ENCODE results near the gene TBC1D30.

The TBC1D30 gene

GRCh38 chr12:64875186-64875585, 50.7 kb downstream of the TBC1D30 start:
- no peak for DNase-seq

DNA sequence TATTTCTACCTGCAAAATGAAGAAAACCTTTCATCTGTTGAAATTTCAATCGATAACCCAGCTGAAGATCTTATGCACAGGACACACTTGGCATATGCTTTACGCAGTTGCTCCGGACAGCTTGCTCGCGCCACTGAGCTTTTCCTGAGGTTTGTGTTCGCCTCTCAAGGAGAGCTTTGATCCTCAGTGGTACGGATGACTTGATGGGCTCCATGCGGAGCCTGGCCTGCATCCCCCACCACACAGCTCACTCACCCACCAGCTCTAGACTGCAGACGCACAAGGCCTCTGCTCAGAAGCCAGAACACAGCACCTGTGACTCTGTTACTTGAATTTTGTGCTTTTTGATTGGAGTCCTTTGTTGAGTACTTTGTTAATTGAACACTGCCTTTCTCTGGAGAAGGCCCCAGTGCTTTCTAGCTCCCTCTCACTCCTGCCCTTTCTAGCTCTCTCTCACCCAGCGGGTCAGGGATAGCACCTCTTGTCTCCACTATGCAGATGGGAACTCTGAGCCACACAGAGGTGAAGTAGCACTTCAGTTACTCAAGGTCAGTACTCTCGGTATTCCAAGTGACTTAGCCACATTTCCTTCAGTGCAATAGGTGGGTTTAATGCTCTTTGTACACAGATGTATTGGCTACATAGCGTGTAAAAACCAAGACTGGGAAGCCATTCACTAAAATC, 52.1 kb downstream of the TBC1D30 start:
- DNase-seq = no peak

GRCh38 chr12:64877363-64878004, 53.0 kb downstream of the TBC1D30 start:
- no peak for DNase-seq

DNA sequence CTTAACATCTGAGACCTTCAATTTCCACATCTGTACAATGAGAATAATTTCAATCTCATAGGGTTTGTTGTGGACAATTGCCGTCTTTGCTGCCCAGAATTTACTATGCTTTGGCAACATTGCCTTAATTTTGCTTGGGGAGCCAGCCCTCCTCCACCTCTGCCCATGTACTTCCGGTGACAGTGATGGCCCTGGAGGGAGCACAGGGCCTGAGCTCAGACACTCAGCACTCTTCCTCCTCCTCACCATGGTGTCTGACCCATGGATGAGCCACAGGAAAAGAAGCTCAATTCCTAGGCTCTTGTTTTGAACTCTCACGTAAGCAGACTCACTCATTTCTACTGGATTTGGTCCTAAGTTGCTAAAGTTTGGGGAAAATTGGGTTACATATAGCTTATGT, 58.2 kb downstream of the TBC1D30 start:
- DNase-seq = no peak

GRCh38 chr12:64883264-64884163, 59.1 kb downstream of the TBC1D30 start:
- no peak for DNase-seq

DNA sequence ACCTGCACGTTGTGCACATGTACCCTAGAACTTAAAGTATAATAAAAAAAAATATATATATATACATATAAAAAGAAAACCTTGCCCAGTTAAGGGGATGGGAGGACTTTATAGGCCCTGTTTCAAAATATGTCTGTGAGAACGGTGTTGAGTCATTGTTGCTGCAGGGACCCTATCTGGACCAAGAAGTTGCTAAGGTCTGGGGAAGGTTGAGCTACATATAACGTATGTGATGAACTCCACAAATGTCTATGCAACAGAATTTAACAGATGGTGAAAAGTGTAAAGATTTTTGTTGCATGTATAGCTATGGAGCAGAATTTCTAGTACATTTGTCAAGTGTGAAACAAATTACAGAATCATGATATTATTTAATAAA, 59.7 kb downstream of the TBC1D30 start:
- no peak for DNase-seq

DNA sequence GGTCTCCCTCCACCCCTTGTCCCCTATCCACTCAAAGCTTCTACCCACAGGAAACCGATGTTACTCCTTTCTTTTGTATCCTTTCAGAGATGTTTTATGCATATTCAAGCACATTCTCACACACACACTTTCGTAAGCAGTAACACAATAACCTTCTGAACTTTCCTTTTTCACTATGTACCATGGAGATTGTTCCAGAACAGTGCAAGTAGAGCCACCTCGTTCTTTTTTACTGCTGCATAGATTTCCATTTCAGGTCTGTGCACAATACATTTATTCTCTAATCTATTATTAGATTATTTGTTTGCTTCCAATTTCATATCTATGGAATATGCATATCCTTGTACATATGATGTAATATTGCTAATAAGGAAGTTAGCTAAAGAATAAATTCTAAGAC, 60.3 kb downstream of the TBC1D30 start:
- DNase-seq = no peak

GRCh38 chr12:64889434-64890216, 65.2 kb downstream of the TBC1D30 start:
- no peak for DNase-seq

DNA sequence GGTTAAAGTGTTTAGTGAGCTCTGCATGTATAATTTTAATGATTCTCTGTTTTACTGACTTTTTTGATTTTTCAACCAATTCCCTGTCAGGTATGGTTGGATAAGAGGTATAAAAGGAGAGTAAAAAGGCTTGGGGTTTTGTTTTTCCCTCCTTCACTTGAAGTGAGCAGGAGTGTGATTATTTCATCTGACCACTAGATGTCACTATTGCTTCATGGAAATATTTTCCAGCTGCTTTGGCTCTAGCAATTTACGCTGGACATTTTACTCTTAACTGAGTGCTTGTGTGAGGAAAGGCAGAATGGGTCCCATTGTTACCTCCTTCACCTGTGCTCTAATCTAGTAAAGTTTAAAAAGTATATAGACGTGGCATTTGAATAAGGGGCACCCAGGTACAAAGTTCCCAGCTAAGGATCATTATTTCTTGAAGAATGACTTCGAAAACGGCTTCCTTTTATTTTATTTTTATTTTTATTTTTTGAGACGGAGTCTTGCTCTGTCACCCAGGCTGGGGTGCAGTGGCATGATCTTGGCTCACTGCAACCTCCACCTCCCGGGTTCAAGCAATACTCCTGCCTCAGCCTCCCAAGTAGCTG, 66.5 kb downstream of the TBC1D30 start:
- DNase-seq = no peak

- DNase-seq = no peak
Observed at GRCh38 chr12:64891629-64892028, 67.2 kb downstream of the TBC1D30 start.

- DNase-seq = no peak
Observed at GRCh38 chr12:64892561-64892960, 68.1 kb downstream of the TBC1D30 start.

DNA sequence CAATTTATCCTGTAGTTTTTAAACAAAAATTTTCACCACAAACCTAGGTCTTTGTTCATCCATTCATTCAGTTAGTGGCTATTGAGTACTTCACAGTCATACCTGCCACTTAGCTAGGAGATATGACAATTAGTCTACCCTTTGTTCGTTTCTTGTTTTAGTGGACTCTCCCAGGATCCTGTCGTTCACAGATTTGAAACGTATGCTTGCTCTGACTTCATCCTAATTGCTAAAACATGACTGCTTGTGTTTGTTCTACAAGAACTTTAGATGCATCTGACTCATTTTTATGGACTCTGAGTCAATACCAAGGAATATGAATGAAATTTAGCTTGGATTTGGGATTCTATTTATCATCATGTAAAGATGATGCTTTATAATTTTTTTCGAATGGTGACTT, 69.5 kb downstream of the TBC1D30 start:
- DNase-seq = no peak

- no peak for DNase-seq
Observed at GRCh38 chr12:64894827-64895475, 70.5 kb downstream of the TBC1D30 start.

GRCh38 chr12:64895526-64895925, 71.1 kb downstream of the TBC1D30 start:
- no peak for DNase-seq

GRCh38 chr12:64900540-64900939, 76.1 kb downstream of the TBC1D30 start:
- DNase-seq = no peak

GRCh38 chr12:64903479-64904152, 79.2 kb downstream of the TBC1D30 start:
- no peak for DNase-seq

- no peak for DNase-seq
Observed at GRCh38 chr12:64907097-64907496, 82.7 kb downstream of the TBC1D30 start.

DNA sequence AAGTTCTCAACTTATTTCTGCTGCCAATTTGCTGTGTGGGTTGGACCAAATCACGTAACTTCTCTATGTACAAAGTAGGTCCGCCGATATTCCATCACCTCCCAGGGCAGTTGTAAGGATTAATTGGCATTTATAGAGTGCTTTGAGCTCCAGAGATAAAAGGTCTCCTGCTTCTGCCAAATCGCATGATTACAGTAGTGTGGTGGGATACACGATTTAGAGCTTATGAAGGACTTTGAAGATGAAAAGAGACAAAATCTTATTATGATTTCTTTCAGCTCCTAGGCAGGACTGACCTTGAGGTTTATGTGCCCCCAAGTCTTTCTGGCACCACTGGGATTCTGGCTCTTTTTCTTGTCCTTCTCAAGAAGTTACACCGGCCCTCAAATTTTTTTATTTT, 84.7 kb downstream of the TBC1D30 start:
- DNase-seq = no peak

DNA sequence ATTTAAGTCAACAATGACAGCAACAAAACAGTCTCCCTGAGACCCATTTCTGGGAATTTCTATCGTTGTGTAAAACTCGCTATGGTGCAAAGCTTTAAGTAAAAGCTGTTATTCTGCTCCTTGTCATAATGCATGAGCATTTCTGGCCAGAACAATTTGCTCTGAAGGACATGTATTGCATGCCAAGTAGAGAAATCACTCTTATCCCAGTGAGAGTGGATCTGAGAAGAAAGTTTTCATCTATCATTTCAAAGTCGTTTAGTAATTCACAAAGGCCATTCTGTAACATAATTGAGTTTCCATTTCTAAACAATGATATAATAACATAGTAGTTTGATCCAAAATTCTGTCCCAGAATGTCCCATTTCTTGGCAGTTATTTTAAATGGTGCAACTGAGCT, 86.6 kb downstream of the TBC1D30 start:
- DNase-seq = no peak

- DNase-seq = no peak
Observed at GRCh38 chr12:64911912-64912311, 87.5 kb downstream of the TBC1D30 start.

DNA sequence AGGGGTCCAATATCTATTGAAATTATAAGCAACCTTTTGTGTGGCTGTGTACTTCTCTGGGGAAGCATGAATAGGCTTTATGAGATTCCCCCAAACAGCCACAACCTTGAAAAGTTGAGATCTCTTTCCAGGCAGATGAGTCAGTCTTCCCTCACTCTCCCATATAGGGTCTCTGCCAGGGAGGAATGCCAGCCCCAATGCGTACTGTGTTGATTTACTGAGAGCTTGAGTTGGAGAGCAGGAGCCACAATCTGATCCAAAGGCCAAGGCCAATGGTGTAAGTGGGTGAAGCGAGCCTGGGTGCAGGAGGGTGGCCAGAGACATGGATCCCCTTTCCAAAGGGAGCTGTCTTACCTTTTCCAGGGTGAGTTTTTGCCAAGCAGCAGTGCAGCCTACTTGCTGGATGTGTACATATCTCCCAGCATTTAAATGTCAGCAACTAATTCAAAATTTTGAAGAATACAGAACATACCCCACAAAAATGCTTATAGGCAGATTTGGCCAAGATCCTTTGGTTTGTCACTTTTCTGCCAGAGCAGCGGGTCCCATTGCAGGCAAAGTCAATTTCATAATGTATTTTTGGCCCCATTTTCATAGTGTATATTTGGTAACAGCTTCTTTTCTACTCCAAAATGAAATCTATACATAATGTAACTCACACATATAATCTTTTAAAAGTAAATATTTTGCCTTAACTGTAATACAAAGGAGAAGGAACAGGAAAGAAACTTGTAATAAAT, 88.2 kb downstream of the TBC1D30 start:
- no peak for DNase-seq

Measured in activated naive CD4-positive, alpha-beta T cell treated with Interleukin-2 at 50 U/mL for 16 hours (primary cell).